GM23338 (cell line): ENCODE data around the gene DOCK4. TPM values are rescaled to one million over a fixed set of nuclear protein-coding genes. Genes with fewer than 3 reads are reported as not detected.

ENCODE experiments used
- ATAC-seq: fragments of 200-7000 bp; cut with Tn5 transposase; 3 replicates; pipeline ENCODE4 v1.9.1; 2020
- DNase-seq: peaks from one replicate; pipeline ENCODE4 v3.0.0-alpha.2; 2015; ENCODE audit warnings: low spot score
- H2AFZ ChIP-seq: fragments of 200-600 bp; sonication (generic); 2 replicates; pipeline ENCODE4 v1.8.0; 2016; ENCODE audit warnings: antibody characterized with exemption, mild to moderate bottlenecking, moderate library complexity
- H3F3A ChIP-seq: fragments of 200-600 bp; sonication (generic); replicated peaks from 2 replicates; pipeline ENCODE4 v1.8.0; 2017; ENCODE audit warnings: antibody characterized with exemption, mixed run types, low read depth
- H3K27ac ChIP-seq: fragments of 200-600 bp; sonication (generic); 2 replicates; pipeline ENCODE4 v1.6.1; 2016; ENCODE audit warnings: low read depth
- H3K27me3 ChIP-seq: fragments of 200-600 bp; sonication (generic); 2 replicates; pipeline ENCODE4 v1.8.0; 2016; ENCODE audit warnings: mild to moderate bottlenecking, mixed run types, moderate library complexity; ENCODE audit not compliant: insufficient read depth
- H3K36me3 ChIP-seq: fragments of 200-600 bp; sonication (generic); 2 replicates; pipeline ENCODE4 v1.8.0; 2016; ENCODE audit warnings: mild to moderate bottlenecking; ENCODE audit not compliant: insufficient read depth
- H3K4me1 ChIP-seq: fragments of 200-600 bp; sonication (generic); 2 replicates; pipeline ENCODE4 v1.8.0; 2016; ENCODE audit warnings: mild to moderate bottlenecking, moderate library complexity; ENCODE audit not compliant: insufficient read depth
- H3K4me2 ChIP-seq: fragments of 200-600 bp; sonication (generic); 2 replicates; pipeline ENCODE4 v1.7.1; 2017; ENCODE audit warnings: mixed run types
- H3K4me3 ChIP-seq: fragments of 200-600 bp; sonication (generic); 2 replicates; pipeline ENCODE4 v1.6.1; 2016; ENCODE audit warnings: mixed run types
- H3K79me2 ChIP-seq: fragments of 200-600 bp; sonication (generic); replicated peaks from 2 replicates; pipeline ENCODE4 v1.8.0; 2017; ENCODE audit warnings: mild to moderate bottlenecking; ENCODE audit not compliant: insufficient read depth
- H3K9me2 ChIP-seq: fragments of 200-600 bp; sonication (generic); 2 replicates; pipeline ENCODE4 v1.8.0; 2017; ENCODE audit not compliant: insufficient read depth
- H4K20me1 ChIP-seq: fragments of 200-600 bp; sonication (generic); replicated peaks from 2 replicates; pipeline ENCODE4 v1.8.0; 2017; ENCODE audit warnings: mild to moderate bottlenecking; ENCODE audit not compliant: insufficient read depth
- H3K27ac Mint-ChIP-seq: 2 replicates; pipeline ENCODE4 v1.8.0; 2020; ENCODE audit warnings: inconsistent platforms, mild to moderate bottlenecking, moderate library complexity, mixed read lengths
- H3K27me3 Mint-ChIP-seq: 3 replicates; pipeline ENCODE4 v1.8.0; 2022; ENCODE audit warnings: low read depth, mild to moderate bottlenecking, moderate library complexity, mixed read lengths, inconsistent platforms; ENCODE audit not compliant: insufficient read depth, poor library complexity
- H3K36me3 Mint-ChIP-seq: 3 replicates; pipeline ENCODE4 v1.8.0; 2021; ENCODE audit warnings: low read depth, mild to moderate bottlenecking, inconsistent platforms, moderate library complexity, mixed read lengths
- H3K4me1 Mint-ChIP-seq: 3 replicates; pipeline ENCODE4 v1.8.0; 2020; ENCODE audit warnings: mild to moderate bottlenecking, inconsistent platforms, mixed read lengths
- H3K4me3 Mint-ChIP-seq: 3 replicates; pipeline ENCODE4 v1.8.0; 2021; ENCODE audit warnings: moderate library complexity, mild to moderate bottlenecking, inconsistent platforms, mixed read lengths
- H3K9me3 Mint-ChIP-seq: 3 replicates; pipeline ENCODE4 v1.8.0; 2020; ENCODE audit warnings: moderate library complexity, mild to moderate bottlenecking, inconsistent platforms, mixed read lengths
- EZH2phosphoT487 ChIP-seq: fragments of 200-600 bp; sonication (generic); IDR thresholded peaks from one replicate; pipeline ENCODE4 v1.8.1; 2018; ENCODE audit warnings: antibody characterized with exemption; ENCODE audit not compliant: unreplicated experiment
- POLR2AphosphoS5 ChIP-seq: IDR thresholded peaks from 2 replicates; pipeline ENCODE4 v1.6.1; 2016; ENCODE audit warnings: antibody characterized with exemption, low read depth
- ZNF114 ChIP-seq: fragments of 250-450 bp; sonication (Bioruptor Pico); IDR thresholded peaks from 2 replicates; pipeline ENCODE4 v1.5.0; 2020; ENCODE audit warnings: mild to moderate bottlenecking, moderate library complexity
- polyA plus RNA-seq: library from polyadenylated mRNA; unstranded; fragments of >200 nt; fragmentation: Nextera tagmentation; extraction: Ambion mirVana; gene quantifications from 2 replicates; pipeline ENCODE4 v1.2.1, GENCODE V29; 2016
- small RNA-seq: library from RNA; depleted of rRNA; stranded (forward); fragments of <200 nt; gene quantifications from one replicate; pipeline ENCODE3, GENCODE V24; 2014; ENCODE audit warnings: low replicate concordance
- total RNA-seq: library from RNA; depleted of rRNA; stranded (reverse); fragments of >200 nt; shearing (Covaris generic); gene quantifications from 2 replicates; pipeline ENCODE4 v1.2.3, GENCODE V29; 2014; rRNA removed

DOCK4 gene
- total and polyA plus RNA-seq, 2 experiments from 2014 or later, result 6.3 to 33.8 TPM

DNA sequence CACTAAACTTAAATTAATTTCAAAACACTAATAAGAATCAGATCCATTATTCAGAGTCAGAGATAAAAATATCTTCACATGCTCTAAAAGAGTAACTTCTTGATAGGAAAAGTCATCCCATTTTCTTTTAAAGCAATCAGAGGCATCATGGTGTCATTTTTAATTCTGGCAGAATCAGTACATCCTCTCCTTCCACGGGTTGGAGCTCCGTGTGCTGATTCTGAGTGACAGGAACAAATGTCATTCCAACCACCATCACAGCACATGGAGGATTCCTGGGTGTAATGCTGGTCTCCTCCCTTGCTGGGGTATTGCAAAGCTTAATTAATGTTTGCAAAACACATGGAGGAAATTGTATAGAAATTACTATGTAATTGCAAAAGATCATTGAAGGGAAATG, 529.4 kb downstream of the DOCK4 start:
- peaks cover 11% of the 10 kb centered on the region; the same call in 1 of the 2 replicates for H3K9me2 ChIP-seq
- H3K4me1 Mint-ChIP-seq, result 0 out of 3 replicates have a peak, but pooled peaks cover 3% of the 10 kb centered on the region
- H3K27me3 ChIP-seq, result no peaks in the 10 kb centered on the region
- no peak overlapping the region for H3K4me2 ChIP-seq
- H4K20me1 ChIP-seq, result no peaks in the 10 kb centered on the region
- H3K79me2 ChIP-seq, result no peaks in the 10 kb centered on the region
- no peaks in the 10 kb centered on the region for H3F3A ChIP-seq
- H3K27ac Mint-ChIP-seq, result no peak overlapping the region
- no peak for ATAC-seq
- no peaks in the 10 kb centered on the region for H3K4me1 ChIP-seq
- H3K4me3 ChIP-seq, result no peak overlapping the region
- no peak overlapping the region for H3K4me3 Mint-ChIP-seq
- H3K36me3 ChIP-seq, result no peaks in the 10 kb centered on the region
- H2AFZ ChIP-seq, result no peak overlapping the region
- TF ChIP-seq EZH2phosphoT487, result no peak
- no peak for TF ChIP-seq ZNF114 (CRISPR knock-in tag)
- no peak for TF ChIP-seq POLR2AphosphoS5
- H3K36me3 Mint-ChIP-seq, result no peaks in the 10 kb centered on the region
- no peaks in the 10 kb centered on the region for H3K9me3 Mint-ChIP-seq
- no peak overlapping the region for H3K27ac ChIP-seq
- peaks cover 4% of the 10 kb centered on the region for H3K27me3 Mint-ChIP-seq
- DNase-seq, result no peak

Small RNAs within 50 kb of the gene (small RNA-seq; reads per million reads assigned to genes)
- not detected for gene RNA5SP237

Other genes starting within 250 kb of the DOCK4 start
- gene ZNF277, start 296 bp upstream of the DOCK4 start, total RNA-seq, result 22.5 and 25.4 TPM in 2 replicates
- 28.9 and 30.0 TPM in 2 replicates for gene ZNF277, start 296 bp upstream of the DOCK4 start, polyA plus RNA-seq
- 73.6 TPM in 2 replicates for gene IFRD1, start 244.1 kb upstream of the DOCK4 start, total RNA-seq
- 59.6 and 69.6 TPM in 2 replicates for gene IFRD1, start 244.1 kb upstream of the DOCK4 start, polyA plus RNA-seq